ENCODE results near the gene PNPLA3. TPM values are rescaled to one million over a fixed set of nuclear protein-coding genes. Genes with fewer than 3 reads are reported as not detected.

The PNPLA3 gene
- total RNA-seq, 1 experiment from 2014 or later = 2.9 TPM

- DNase-seq (ENCODE audit: low read depth in 1 of 2, low spot score in 2 of 2) = peak in 1 of 2 experiments; percentile 34
- H3K27ac ChIP-seq = peak overlapping the region; percentile 73
- peaks cover 65% of the 10 kb centered on the region for H3K4me1 ChIP-seq (replicated peaks)
- H3K27me3 ChIP-seq (replicated peaks) = no peaks in the 10 kb centered on the region
- H3K9me3 ChIP-seq (replicated peaks) = no peaks in the 10 kb centered on the region
- H3K4me3 ChIP-seq = no peak overlapping the region
- no peaks in the 10 kb centered on the region for H3K36me3 ChIP-seq
Measured at GRCh38 chr22:43922123-43922522, 1.5 kb upstream of the PNPLA3 start.

DNA sequence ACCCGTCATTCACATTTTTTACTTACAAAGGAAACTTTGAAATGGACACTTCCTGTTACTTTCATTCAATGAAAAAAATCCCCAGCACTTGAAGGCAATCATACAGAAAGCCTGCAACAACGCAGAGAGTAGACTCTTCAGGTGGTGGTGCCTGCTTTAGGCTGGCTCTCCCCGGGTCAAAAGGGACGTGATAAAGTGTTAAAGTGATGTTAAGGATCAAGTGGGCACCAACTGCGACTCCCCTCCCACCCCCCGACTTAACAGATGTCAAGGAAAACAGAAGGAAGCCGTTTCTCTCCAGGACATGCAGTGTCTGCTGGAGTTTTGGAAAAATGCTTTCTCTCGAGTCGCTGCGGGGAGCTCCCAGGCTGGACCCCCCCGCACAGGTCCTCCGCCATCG, 414 bp upstream of the PNPLA3 start:
- H3K4me1 ChIP-seq (replicated peaks) = peaks cover 65% of the 10 kb centered on the region
- peak in 1 of 2 experiments; percentile 58 for DNase-seq (ENCODE audit: low read depth in 1 of 2, low spot score in 2 of 2)
- peak overlapping the region; percentile 73 for H3K27ac ChIP-seq
- no peaks in the 10 kb centered on the region for H3K9me3 ChIP-seq (replicated peaks)
- H3K27me3 ChIP-seq (replicated peaks) = no peaks in the 10 kb centered on the region
- H3K4me3 ChIP-seq = peak overlapping the region; percentile 69
- no peaks in the 10 kb centered on the region for H3K36me3 ChIP-seq

GRCh38 chr22:43924877-43925276, 1.3 kb downstream of the PNPLA3 start:
- Histone ChIP-seq H3K4me3 (peak overlapping the region; percentile 69), H3K9me3 (replicated peaks) (no peaks in the 10 kb centered on the region), H3K4me1 (replicated peaks) (peaks cover 57% of the 10 kb centered on the region), H3K27me3 (replicated peaks) (no peaks in the 10 kb centered on the region), H3K36me3 (0 out of 2 replicates have a peak, but pooled peaks cover 3% of the 10 kb centered on the region), H3K27ac (no peak overlapping the region)
- no peak for DNase-seq (ENCODE audit: low read depth in 1 of 2, low spot score in 2 of 2)

- peak; percentile 61 to 65 for DNase-seq (ENCODE audit: low read depth in 1 of 2, low spot score in 2 of 2)
- Histone ChIP-seq H3K27me3 (replicated peaks) (no peaks in the 10 kb centered on the region), H3K4me1 (replicated peaks) (peaks cover 52% of the 10 kb centered on the region), H3K4me3 (no peak overlapping the region), H3K9me3 (replicated peaks) (no peaks in the 10 kb centered on the region), H3K36me3 (0 out of 2 replicates have a peak, but pooled peaks cover 3% of the 10 kb centered on the region), H3K27ac (no peak overlapping the region)
Measured at GRCh38 chr22:43925433-43926348, 2.1 kb downstream of the PNPLA3 start.

DNA sequence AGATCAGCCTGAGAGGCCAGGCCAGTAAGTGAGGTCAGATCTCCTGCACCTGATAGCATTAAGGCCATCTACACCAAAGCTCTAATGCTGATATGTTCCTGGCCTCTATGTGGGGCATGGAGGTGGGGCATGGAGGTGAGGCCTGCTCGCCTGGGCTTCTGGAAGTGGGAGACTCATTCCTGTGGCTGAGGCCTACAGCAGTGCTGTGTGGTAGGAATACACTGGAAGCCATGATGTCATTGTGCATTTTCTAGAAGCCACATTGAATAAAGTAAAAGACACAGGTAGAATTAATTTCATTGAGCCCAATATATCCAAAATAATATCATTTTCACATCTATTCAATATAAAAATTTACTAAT, 2.7 kb downstream of the PNPLA3 start:
- no peak for DNase-seq (ENCODE audit: low read depth in 1 of 2, low spot score in 2 of 2)
- Histone ChIP-seq H3K4me1 (replicated peaks) (peaks cover 45% of the 10 kb centered on the region), H3K4me3 (no peak overlapping the region), H3K36me3 (peaks cover 3% of the 10 kb centered on the region; the same call in 1 of the 2 replicates), H3K9me3 (replicated peaks) (no peaks in the 10 kb centered on the region), H3K27ac (no peak overlapping the region), H3K27me3 (replicated peaks) (no peaks in the 10 kb centered on the region)

GRCh38 chr22:43928468-43928867, 4.9 kb downstream of the PNPLA3 start:
- no peaks in the 10 kb centered on the region for H3K9me3 ChIP-seq (replicated peaks)
- peaks cover 3% of the 10 kb centered on the region; the same call in 1 of the 2 replicates for H3K36me3 ChIP-seq
- no peak for DNase-seq (ENCODE audit: low read depth in 1 of 2, low spot score in 2 of 2)
- peaks cover 25% of the 10 kb centered on the region for H3K4me1 ChIP-seq (replicated peaks)
- no peak overlapping the region for H3K27ac ChIP-seq
- no peak overlapping the region for H3K4me3 ChIP-seq
- no peaks in the 10 kb centered on the region for H3K27me3 ChIP-seq (replicated peaks)

GRCh38 chr22:43928908-43929307, 5.3 kb downstream of the PNPLA3 start:
- H3K4me1 ChIP-seq (replicated peaks) = peaks cover 22% of the 10 kb centered on the region
- H3K27ac ChIP-seq = no peak overlapping the region

DNA sequence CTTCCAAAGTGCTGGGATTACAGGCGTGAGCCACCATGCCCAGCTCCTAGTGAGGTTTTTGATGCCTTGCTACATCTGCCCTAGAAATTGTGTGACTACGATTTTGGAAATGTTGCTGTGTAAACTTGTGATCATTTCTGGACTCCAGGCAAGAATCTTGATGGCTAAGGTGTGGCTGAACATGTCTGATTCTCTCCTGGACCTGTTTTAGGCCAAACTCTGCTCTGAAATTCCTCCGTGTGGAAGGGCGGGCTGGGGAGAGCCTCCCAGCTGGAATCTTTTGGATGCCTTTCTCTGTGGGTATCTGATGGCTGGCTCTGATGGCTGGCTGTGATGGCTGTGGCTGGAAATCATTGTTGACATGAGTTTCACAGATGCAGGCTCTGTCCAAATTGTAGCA, 8.2 kb downstream of the PNPLA3 start:
- peaks cover 5% of the 10 kb centered on the region; the same call in 1 of the 2 replicates for H3K36me3 ChIP-seq
- no peak for DNase-seq (ENCODE audit: low read depth in 1 of 2, low spot score in 2 of 2)
- H3K4me3 ChIP-seq = no peak overlapping the region
- H3K27ac ChIP-seq = no peak overlapping the region
- no peaks in the 10 kb centered on the region for H3K9me3 ChIP-seq (replicated peaks)
- H3K27me3 ChIP-seq (replicated peaks) = no peaks in the 10 kb centered on the region
- H3K4me1 ChIP-seq (replicated peaks) = no peaks in the 10 kb centered on the region

More at GRCh38 chr22:43928908-43929307, 5.3 kb downstream of the PNPLA3 start:
- no peak overlapping the region for H3K4me3 ChIP-seq
- no peaks in the 10 kb centered on the region for H3K9me3 ChIP-seq (replicated peaks)
- no peak for DNase-seq (ENCODE audit: low read depth in 1 of 2, low spot score in 2 of 2)
- peaks cover 5% of the 10 kb centered on the region; the same call in 1 of the 2 replicates for H3K36me3 ChIP-seq
- no peaks in the 10 kb centered on the region for H3K27me3 ChIP-seq (replicated peaks)

- Histone ChIP-seq H3K9me3 (replicated peaks) (no peaks in the 10 kb centered on the region), H3K4me3 (no peak overlapping the region), H3K27ac (no peak overlapping the region), H3K36me3 (peaks cover 14% of the 10 kb centered on the region; the same call in 1 of the 2 replicates), H3K4me1 (replicated peaks) (no peaks in the 10 kb centered on the region), H3K27me3 (replicated peaks) (no peaks in the 10 kb centered on the region)
- DNase-seq (ENCODE audit: low read depth in 1 of 2, low spot score in 2 of 2) = no peak
Measured at GRCh38 chr22:43941449-43941848, 17.8 kb downstream of the PNPLA3 start.

GRCh38 chr22:43944670-43945430, 21.2 kb downstream of the PNPLA3 start:
- DNase-seq (ENCODE audit: low read depth in 1 of 2, low spot score in 2 of 2) = no peak
- no peak overlapping the region for H3K27ac ChIP-seq
- no peak overlapping the region for H3K4me3 ChIP-seq
- H3K9me3 ChIP-seq (replicated peaks) = no peaks in the 10 kb centered on the region
- no peaks in the 10 kb centered on the region for H3K27me3 ChIP-seq (replicated peaks)
- no peaks in the 10 kb centered on the region for H3K4me1 ChIP-seq (replicated peaks)
- H3K36me3 ChIP-seq = peaks cover 8% of the 10 kb centered on the region; the same call in 1 of the 2 replicates

DNA sequence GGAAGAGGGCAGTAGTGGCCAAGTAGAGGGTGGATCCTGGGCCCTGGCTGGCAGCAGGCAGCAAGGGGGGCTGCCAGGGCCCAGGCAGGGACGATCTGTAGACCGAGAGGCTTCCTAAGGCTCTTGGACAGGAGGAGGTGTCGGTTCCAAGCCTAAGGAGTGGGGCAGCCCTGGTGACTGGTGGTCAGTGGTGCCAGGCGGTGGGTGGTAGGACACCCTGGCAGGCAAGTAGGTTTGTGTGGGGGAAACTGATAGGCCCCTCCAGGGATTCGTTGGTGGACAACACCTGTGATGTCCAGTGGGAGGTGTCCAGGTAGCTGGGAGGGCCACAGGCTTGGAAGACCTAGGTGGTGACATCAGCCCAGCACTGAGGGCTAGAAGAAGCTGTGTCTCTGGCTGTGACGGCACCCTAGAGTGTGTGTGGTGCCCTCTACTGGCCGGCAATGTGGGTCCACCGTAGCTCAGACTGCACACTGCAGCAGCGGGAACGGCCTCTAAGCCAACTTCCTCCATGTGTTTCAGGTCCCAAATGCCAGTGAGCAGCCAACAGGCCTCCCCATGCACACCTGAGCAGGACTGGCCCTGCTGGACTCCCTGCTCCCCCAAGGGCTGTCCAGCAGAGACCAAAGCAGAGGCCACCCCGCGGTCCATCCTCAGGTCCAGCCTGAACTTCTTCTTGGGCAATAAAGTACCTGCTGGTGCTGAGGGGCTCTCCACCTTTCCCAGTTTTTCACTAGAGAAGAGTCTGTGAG, 22.2 kb downstream of the PNPLA3 start:
- Histone ChIP-seq H3K4me3 (no peak overlapping the region), H3K36me3 (peaks cover 5% of the 10 kb centered on the region; the same call in 1 of the 2 replicates), H3K4me1 (replicated peaks) (no peaks in the 10 kb centered on the region), H3K27ac (no peak overlapping the region), H3K27me3 (replicated peaks) (no peaks in the 10 kb centered on the region), H3K9me3 (replicated peaks) (no peaks in the 10 kb centered on the region)
- DNase-seq (ENCODE audit: low read depth in 1 of 2, low spot score in 2 of 2) = peak; percentile 38 to 75

DNA sequence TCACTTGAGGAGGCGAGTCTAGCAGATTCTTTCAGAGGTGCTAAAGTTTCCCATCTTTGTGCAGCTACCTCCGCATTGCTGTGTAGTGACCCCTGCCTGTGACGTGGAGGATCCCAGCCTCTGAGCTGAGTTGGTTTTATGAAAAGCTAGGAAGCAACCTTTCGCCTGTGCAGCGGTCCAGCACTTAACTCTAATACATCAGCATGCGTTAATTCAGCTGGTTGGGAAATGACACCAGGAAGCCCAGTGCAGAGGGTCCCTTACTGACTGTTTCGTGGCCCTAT, 22.7 kb downstream of the PNPLA3 start:
- Histone ChIP-seq H3K9me3 (replicated peaks) (no peaks in the 10 kb centered on the region), H3K27ac (no peak overlapping the region), H3K36me3 (peaks cover 5% of the 10 kb centered on the region; the same call in 1 of the 2 replicates), H3K27me3 (replicated peaks) (no peaks in the 10 kb centered on the region), H3K4me1 (replicated peaks) (no peaks in the 10 kb centered on the region), H3K4me3 (no peak overlapping the region)
- no peak for DNase-seq (ENCODE audit: low read depth in 1 of 2, low spot score in 2 of 2)

GRCh38 chr22:43948836-43949406, 25.3 kb downstream of the PNPLA3 start:
- H3K4me1 ChIP-seq (replicated peaks) = peaks cover under 1% of the 10 kb centered on the region; the same call in 1 of the 2 replicates
- DNase-seq (ENCODE audit: low read depth in 1 of 2, low spot score in 2 of 2) = no peak
- H3K9me3 ChIP-seq (replicated peaks) = no peaks in the 10 kb centered on the region
- no peak overlapping the region for H3K4me3 ChIP-seq
- H3K27me3 ChIP-seq (replicated peaks) = no peaks in the 10 kb centered on the region
- H3K36me3 ChIP-seq = peaks cover 5% of the 10 kb centered on the region; the same call in 1 of the 2 replicates
- H3K27ac ChIP-seq = no peak overlapping the region
